HuH-7.5 (cell line): ENCODE data around the gene PPP2R5C.
"Not testable (repeated sequence)": the region's sequence is repeated elsewhere in the genome, so short reads cannot be mapped to it uniquely, and the experiment has no call there.

Source experiments
- DNase-seq: peaks from one replicate; pipeline ENCODE4 v3.0.0; 2011; ENCODE audit warnings: low spot score

PPP2R5C gene

GRCh38 chr14:101781240-101782061 is 19.9 kb downstream of the PPP2R5C start:
- DNase-seq = no peak

- DNase-seq = no peak
These were observed 21.9 kb downstream of the PPP2R5C start for GRCh38 chr14:101783260-101784016.

GRCh38 chr14:101784631-101785030 is 23.1 kb downstream of the PPP2R5C start:
- DNase-seq = no peak

- DNase-seq = no peak
These were observed 26.6 kb downstream of the PPP2R5C start for GRCh38 chr14:101788016-101788635.

- no peak for DNase-seq
These were observed 27.7 kb downstream of the PPP2R5C start for GRCh38 chr14:101789222-101789621.

GRCh38 chr14:101790232-101790631 is 28.7 kb downstream of the PPP2R5C start:
- DNase-seq = no peak

GRCh38 chr14:101791919-101792572 is 30.5 kb downstream of the PPP2R5C start:
- DNase-seq = no peak

- no peak for DNase-seq
These were observed 34.5 kb downstream of the PPP2R5C start for GRCh38 chr14:101796016-101796415.

- DNase-seq = no peak
These were observed 35.0 kb downstream of the PPP2R5C start for GRCh38 chr14:101796479-101796878.

GRCh38 chr14:101797856-101798255 is 36.3 kb downstream of the PPP2R5C start:
- no peak for DNase-seq

GRCh38 chr14:101804373-101804772 is 42.9 kb downstream of the PPP2R5C start:
- not testable (repeated sequence) for DNase-seq

- DNase-seq = not testable (repeated sequence)
These were observed 44.7 kb downstream of the PPP2R5C start for GRCh38 chr14:101806252-101806651.

- no peak for DNase-seq
These were observed 46.6 kb downstream of the PPP2R5C start for GRCh38 chr14:101808020-101808641.

GRCh38 chr14:101808894-101809670 is 47.6 kb downstream of the PPP2R5C start:
- DNase-seq = no peak

- peak; percentile 55 for DNase-seq
These were observed 48.4 kb downstream of the PPP2R5C start for GRCh38 chr14:101809671-101810514.

GRCh38 chr14:101810897-101811621 is 49.5 kb downstream of the PPP2R5C start:
- DNase-seq = no peak

- no peak for DNase-seq
These were observed 50.6 kb downstream of the PPP2R5C start for GRCh38 chr14:101812071-101812470.

GRCh38 chr14:101813171-101813759 is 51.8 kb downstream of the PPP2R5C start:
- no peak for DNase-seq

GRCh38 chr14:101813833-101814232 is 52.3 kb downstream of the PPP2R5C start:
- no peak for DNase-seq
